K562 (cell line): ENCODE results near the gene UGT1A10.

ENCODE experiments used
- CTCF ChIP-seq, 3 experiments: IDR thresholded peaks in 2 of 3; conservative IDR thresholded peaks in 1 of 3; 2 replicates each; pipeline ENCODE4 v1.5.1; 2011 to 2012; ENCODE audit warnings: low read length in 3 of 3, mild to moderate bottlenecking in 3 of 3, control low read depth in 2 of 3, improper control_type of control experiment in 1 of 3, inconsistent platforms in 1 of 3, low read depth in 1 of 3, mixed read lengths in 1 of 3, moderate library complexity in 1 of 3; ENCODE audit not compliant: insufficient read depth in 2 of 3
- FOS ChIP-seq: IDR thresholded peaks from 3 replicates; pipeline ENCODE4 v1.6.1; 2011; ENCODE audit not compliant: insufficient read length; ENCODE audit errors: extremely low read depth
- GABPB1 ChIP-seq: sonication (generic); formaldehyde crosslinking; IDR thresholded peaks from 2 replicates; pipeline ENCODE4 v1.8.0; 2022; ENCODE audit warnings: mild to moderate bottlenecking, missing genetic modification reagents
- NFATC3 ChIP-seq: fragments of 450-650 bp; IDR thresholded peaks from 2 replicates; pipeline ENCODE4 v1.6.1; 2017; ENCODE audit warnings: mild to moderate bottlenecking
- NONO ChIP-seq, 2 experiments: fragments of 200-400 bp in 1 of 2; fragments of 450-650 bp in 1 of 2; formaldehyde crosslinking in 1 of 2; IDR thresholded peaks; 2 replicates each; pipeline ENCODE4 v1.6.1; 2017; ENCODE audit warnings: low read depth in 2 of 2, mild to moderate bottlenecking in 2 of 2, moderate library complexity in 2 of 2, low read length in 1 of 2
- SP2 ChIP-seq: IDR thresholded peaks from 2 replicates; pipeline ENCODE4 v1.6.1; 2011; ENCODE audit warnings: mild to moderate bottlenecking, low read depth, low read length, moderate library complexity; ENCODE audit not compliant: poor library complexity, severe bottlenecking; ENCODE audit errors: extremely low read depth
- SRF ChIP-seq, 2 experiments: fragments of 250-450, 450-650 bp in 1 of 2; sonication (Bioruptor Pico) in 1 of 2; sonication (generic) in 1 of 2; formaldehyde crosslinking; IDR thresholded peaks; 2 replicates each; pipeline versions ENCODE4 v1.5.0 to v1.5.1; 2020 to 2022; ENCODE audit warnings: mild to moderate bottlenecking in 1 of 2, missing genetic modification reagents in 1 of 2
- TCFL5 ChIP-seq: fragments of 250-450 bp; sonication (Bioruptor Pico); conservative IDR thresholded peaks from 2 replicates; pipeline ENCODE4 v1.6.1; 2021; ENCODE audit warnings: mild to moderate bottlenecking, moderate library complexity, matching md5 sums

GRCh38 chr2:233655043-233655442 lies 18.8 kb downstream of the UGT1A10 start:
- TF ChIP-seq NFATC3 (no peak), SP2 (no peak), FOS (no peak), NONO (IDR thresholded peaks at IDR 0.05; ENCODE audit: low read depth in 2 of 2, low read length in 1 of 2) (no peak), GABPB1 (CRISPR knock-in tag) (no peak), CTCF (IDR thresholded peaks at IDR 0.05 in 2 of 3, conservative IDR thresholded peaks at IDR 0.05 in 1 of 3; ENCODE audit: insufficient read depth in 2 of 3, low read depth in 1 of 3, low read length in 3 of 3) (no peak), TCFL5 (CRISPR knock-in tag) (no peak), SRF (CRISPR knock-in tag; IDR thresholded peaks at IDR 0.05) (no peak)
